Neural progenitor cell (in vitro differentiated cells): ENCODE measurements around the gene ACTR6. TPM values are rescaled to one million over a fixed set of nuclear protein-coding genes. Genes with fewer than 3 reads are reported as not detected.
A peak's percentile ranks its signal among the peaks of the same experiment; 100 is the strongest.

ENCODE experiments used
- DNase-seq: peaks from one replicate; pipeline ENCODE4 v3.0.0-alpha.2; 2016; ENCODE audit warnings: low spot score
- H2AFZ ChIP-seq: fragments of 200-600 bp; sonication (generic); replicated peaks from 2 replicates; pipeline ENCODE4 v1.6.1; 2016; ENCODE audit warnings: antibody characterized with exemption
- H3F3A ChIP-seq: fragments of 200-600 bp; sonication (generic); 2 replicates; pipeline ENCODE4 v1.6.1; 2016; ENCODE audit warnings: antibody characterized with exemption, low read depth
- H3K27ac ChIP-seq: fragments of 200-600 bp; sonication (generic); 2 replicates; pipeline ENCODE4 v1.5.1; 2016; ENCODE audit warnings: mild to moderate bottlenecking
- H3K27me3 ChIP-seq: fragments of 200-600 bp; sonication (generic); 2 replicates; pipeline ENCODE4 v1.6.1; 2016; ENCODE audit warnings: mild to moderate bottlenecking, moderate library complexity
- H3K36me3 ChIP-seq: fragments of 200-600 bp; sonication (generic); 2 replicates; pipeline ENCODE4 v1.5.1; 2016
- H3K4me1 ChIP-seq: fragments of 200-600 bp; sonication (generic); 2 replicates; pipeline ENCODE4 v1.6.1; 2016; ENCODE audit warnings: mixed run types
- H3K4me2 ChIP-seq: fragments of 200-600 bp; sonication (generic); 2 replicates; pipeline ENCODE4 v1.6.1; 2016
- H3K4me3 ChIP-seq: fragments of 200-600 bp; sonication (generic); 2 replicates; pipeline ENCODE4 v1.5.1; 2016
- H3K79me2 ChIP-seq: fragments of 200-600 bp; sonication (generic); 2 replicates; pipeline ENCODE4 v1.6.1; 2016; ENCODE audit warnings: low read depth
- H3K9ac ChIP-seq: fragments of 200-600 bp; sonication (generic); 2 replicates; pipeline ENCODE4 v1.6.1; 2016
- H3K9me3 ChIP-seq: fragments of 200-600 bp; sonication (generic); 2 replicates; pipeline ENCODE4 v1.5.1; 2016; ENCODE audit warnings: low read depth
- H4K20me1 ChIP-seq: fragments of 200-600 bp; sonication (generic); 2 replicates; pipeline ENCODE4 v1.6.1; 2016; ENCODE audit warnings: low read depth
- H3K27ac Mint-ChIP-seq: 3 replicates; pipeline ENCODE4 v1.8.0; 2021; ENCODE audit warnings: mixed read lengths
- H3K27me3 Mint-ChIP-seq: 2 replicates; pipeline ENCODE4 v1.8.0; 2022; ENCODE audit warnings: low read depth, mild to moderate bottlenecking, inconsistent platforms, moderate library complexity, mixed read lengths; ENCODE audit not compliant: insufficient read depth
- H3K36me3 Mint-ChIP-seq: 3 replicates; pipeline ENCODE4 v1.8.0; 2021; ENCODE audit warnings: mixed read lengths
- H3K4me1 Mint-ChIP-seq: 3 replicates; pipeline ENCODE4 v1.8.0; 2021; ENCODE audit warnings: mixed read lengths
- H3K4me3 Mint-ChIP-seq: 3 replicates; pipeline ENCODE4 v1.8.0; 2021; ENCODE audit warnings: mild to moderate bottlenecking, moderate library complexity, mixed read lengths
- H3K9me3 Mint-ChIP-seq: 3 replicates; pipeline ENCODE4 v1.8.0; 2020; ENCODE audit warnings: mixed read lengths
- EZH2 ChIP-seq: fragments of 200-600 bp; sonication (generic); IDR thresholded peaks from 2 replicates; pipeline ENCODE4 v1.6.1; 2017; ENCODE audit warnings: antibody characterized with exemption, mild to moderate bottlenecking, moderate library complexity
- EZH2phosphoT487 ChIP-seq: fragments of 200-600 bp; sonication (generic); IDR thresholded peaks from 2 replicates; pipeline ENCODE4 v1.6.1; 2017; ENCODE audit warnings: antibody characterized with exemption
- total RNA-seq: library from RNA; depleted of rRNA; stranded (reverse); fragments of >200 nt; gene quantifications from 2 replicates; pipeline ENCODE4 v1.2.3, GENCODE V29; 2015; ENCODE audit warnings: low replicate concordance
- TF ChIP-seq, protein P1 (sequence below): fragments of 200-600 bp; sonication (generic); IDR thresholded peaks from 2 replicates; pipeline ENCODE4 v1.5.1; 2017; ENCODE audit warnings: antibody characterized with exemption, mild to moderate bottlenecking

ACTR6 gene
- total RNA-seq, 1 donor from 2014 or later, result 87.8 TPM

- TF ChIP-seq EZH2phosphoT487 (no peak), EZH2 (no peak)
- TF ChIP-seq, protein P1, sequence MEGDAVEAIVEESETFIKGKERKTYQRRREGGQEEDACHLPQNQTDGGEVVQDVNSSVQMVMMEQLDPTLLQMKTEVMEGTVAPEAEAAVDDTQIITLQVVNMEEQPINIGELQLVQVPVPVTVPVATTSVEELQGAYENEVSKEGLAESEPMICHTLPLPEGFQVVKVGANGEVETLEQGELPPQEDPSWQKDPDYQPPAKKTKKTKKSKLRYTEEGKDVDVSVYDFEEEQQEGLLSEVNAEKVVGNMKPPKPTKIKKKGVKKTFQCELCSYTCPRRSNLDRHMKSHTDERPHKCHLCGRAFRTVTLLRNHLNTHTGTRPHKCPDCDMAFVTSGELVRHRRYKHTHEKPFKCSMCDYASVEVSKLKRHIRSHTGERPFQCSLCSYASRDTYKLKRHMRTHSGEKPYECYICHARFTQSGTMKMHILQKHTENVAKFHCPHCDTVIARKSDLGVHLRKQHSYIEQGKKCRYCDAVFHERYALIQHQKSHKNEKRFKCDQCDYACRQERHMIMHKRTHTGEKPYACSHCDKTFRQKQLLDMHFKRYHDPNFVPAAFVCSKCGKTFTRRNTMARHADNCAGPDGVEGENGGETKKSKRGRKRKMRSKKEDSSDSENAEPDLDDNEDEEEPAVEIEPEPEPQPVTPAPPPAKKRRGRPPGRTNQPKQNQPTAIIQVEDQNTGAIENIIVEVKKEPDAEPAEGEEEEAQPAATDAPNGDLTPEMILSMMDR, result no peak
- Mint-ChIP-seq H3K36me3 (no peaks in the 10 kb centered on the region), H3K4me3 (no peak overlapping the region), H3K9me3 (no peaks in the 10 kb centered on the region), H3K27me3 (no peaks in the 10 kb centered on the region), H3K27ac (no peak overlapping the region), H3K4me1 (peaks cover 5% of the 10 kb centered on the region)
- H3K79me2 ChIP-seq, result no peaks in the 10 kb centered on the region
- no peak for DNase-seq
- no peaks in the 10 kb centered on the region for H3K9me3 ChIP-seq
- no peak overlapping the region for H3K9ac ChIP-seq
- no peaks in the 10 kb centered on the region for H3F3A ChIP-seq
- H3K4me1 ChIP-seq, result peaks cover 3% of the 10 kb centered on the region
- no peaks in the 10 kb centered on the region for H4K20me1 ChIP-seq
- no peaks in the 10 kb centered on the region for H3K27me3 ChIP-seq
- H3K4me2 ChIP-seq, result no peak overlapping the region
- no peak overlapping the region for H3K27ac ChIP-seq
- no peak overlapping the region for H2AFZ ChIP-seq
- H3K36me3 ChIP-seq, result no peaks in the 10 kb centered on the region
- no peak overlapping the region for H3K4me3 ChIP-seq
Measured at GRCh38 chr12:100158535-100158934, 42.1 kb upstream of the ACTR6 start.

DNA sequence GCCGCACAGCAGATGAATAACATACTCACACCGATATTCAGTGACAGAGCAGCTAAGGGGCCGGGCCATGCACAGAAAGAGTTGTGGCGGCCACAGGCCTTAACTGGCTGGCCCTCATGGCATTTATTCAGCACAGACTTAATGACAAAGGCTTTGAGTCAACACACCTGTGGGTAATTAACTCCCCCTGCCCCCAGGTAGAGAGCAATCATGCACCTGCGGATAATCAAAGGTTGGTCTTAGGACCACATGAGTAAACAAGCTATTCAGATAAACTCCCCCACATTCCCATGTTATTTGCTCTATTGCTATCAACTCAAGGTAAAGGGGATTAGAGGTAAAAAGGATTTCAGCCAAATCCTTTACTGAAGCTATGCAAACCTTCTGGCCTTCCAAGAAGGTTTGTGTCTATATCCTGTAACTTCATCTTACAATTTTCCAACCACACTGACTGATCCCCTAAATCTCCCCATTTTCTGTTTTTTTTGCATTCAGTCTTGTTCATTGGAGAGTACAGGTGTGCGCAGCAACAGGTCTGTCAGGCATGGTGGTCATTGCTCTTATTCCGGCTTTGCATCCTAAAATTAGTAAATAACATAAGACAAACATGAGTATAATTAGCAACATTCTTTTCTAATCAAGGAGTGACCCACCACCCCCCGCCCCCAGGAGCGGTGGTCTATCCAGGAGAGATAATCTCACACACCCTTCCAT lies 41.1 kb upstream of the ACTR6 start:
- Mint-ChIP-seq H3K27ac (no peak overlapping the region), H3K9me3 (no peaks in the 10 kb centered on the region), H3K36me3 (no peaks in the 10 kb centered on the region), H3K27me3 (peaks cover 4% of the 10 kb centered on the region), H3K4me3 (no peak overlapping the region), H3K4me1 (peaks cover 15% of the 10 kb centered on the region)
- Histone ChIP-seq H3K4me3 (no peak overlapping the region), H3K4me2 (no peak overlapping the region), H3F3A (no peaks in the 10 kb centered on the region), H3K27ac (no peak overlapping the region), H2AFZ (no peak overlapping the region), H3K4me1 (peaks cover 8% of the 10 kb centered on the region), H4K20me1 (no peaks in the 10 kb centered on the region), H3K36me3 (no peaks in the 10 kb centered on the region), H3K9me3 (no peaks in the 10 kb centered on the region), H3K79me2 (no peaks in the 10 kb centered on the region), H3K9ac (no peak overlapping the region), H3K27me3 (no peaks in the 10 kb centered on the region)
- TF ChIP-seq EZH2, result no peak
- TF ChIP-seq, protein P1, result no peak
- TF ChIP-seq EZH2phosphoT487, result no peak
- DNase-seq, result no peak

DNA sequence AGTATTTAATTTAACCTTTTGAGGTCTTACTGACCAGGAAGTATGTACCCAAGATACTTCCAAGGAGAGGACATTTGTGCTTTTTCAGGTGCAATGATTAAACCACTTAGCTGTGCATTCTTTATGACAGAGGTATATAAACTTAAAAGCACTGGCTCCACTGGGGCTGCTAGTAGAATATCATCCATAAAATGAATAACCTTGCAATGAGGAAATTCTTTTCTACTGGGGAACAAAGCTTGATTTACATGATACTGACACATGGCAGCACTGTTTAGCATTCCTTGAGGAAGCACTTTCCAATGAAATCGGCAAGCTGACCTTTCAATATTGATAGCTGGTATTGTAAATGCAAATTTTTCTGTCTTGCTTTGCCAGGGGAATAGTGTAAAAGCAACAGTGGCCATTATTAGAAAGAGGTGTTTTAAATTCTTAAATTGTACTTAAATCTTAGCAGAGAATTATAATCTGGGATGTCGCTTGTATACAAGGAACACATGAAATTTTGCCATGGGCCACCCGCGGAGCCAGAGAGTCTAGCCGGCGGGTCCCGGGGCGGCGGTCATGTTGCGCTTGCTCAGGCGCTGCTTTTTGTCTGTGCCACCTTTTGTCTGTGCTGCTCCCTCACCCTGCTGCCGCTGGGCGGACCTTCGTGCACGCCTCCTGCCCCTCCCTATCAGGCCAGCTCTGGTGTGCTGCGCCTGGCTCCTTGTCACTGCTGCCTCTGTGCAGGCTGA lies 37.0 kb upstream of the ACTR6 start:
- no peak overlapping the region for H2AFZ ChIP-seq
- no peaks in the 10 kb centered on the region for H3K27me3 ChIP-seq
- H3K36me3 Mint-ChIP-seq, result peaks cover 4% of the 10 kb centered on the region
- TF ChIP-seq, protein P1, result peak; percentile 31
- no peak for TF ChIP-seq EZH2
- no peaks in the 10 kb centered on the region for H3K36me3 ChIP-seq
- peak overlapping the region; percentile 65 for H3K4me2 ChIP-seq
- peak overlapping the region; percentile 85 for H3K4me3 Mint-ChIP-seq
- peaks cover 8% of the 10 kb centered on the region for H3K27me3 Mint-ChIP-seq
- no peak overlapping the region for H3K27ac Mint-ChIP-seq
- H3K27ac ChIP-seq, result no peak overlapping the region
- no peaks in the 10 kb centered on the region for H3K9me3 ChIP-seq
- no peaks in the 10 kb centered on the region for H3F3A ChIP-seq
- peak; percentile 93 for DNase-seq
- peak overlapping the region; percentile 33 for H3K4me3 ChIP-seq
- no peaks in the 10 kb centered on the region for H4K20me1 ChIP-seq
- H3K79me2 ChIP-seq, result no peaks in the 10 kb centered on the region
- peaks cover 19% of the 10 kb centered on the region for H3K4me1 Mint-ChIP-seq
- no peaks in the 10 kb centered on the region for H3K9me3 Mint-ChIP-seq
- no peak overlapping the region for H3K9ac ChIP-seq
- H3K4me1 ChIP-seq, result peaks cover 8% of the 10 kb centered on the region
